ENCODE results near the gene PRKN.

GRCh38 chr6:162063666-162064065 is 663.9 kb downstream of the PRKN start:
- no peak for TF ChIP-seq POLR2A (IDR thresholded peaks at IDR 0.05)
- TF ChIP-seq, protein P1, sequence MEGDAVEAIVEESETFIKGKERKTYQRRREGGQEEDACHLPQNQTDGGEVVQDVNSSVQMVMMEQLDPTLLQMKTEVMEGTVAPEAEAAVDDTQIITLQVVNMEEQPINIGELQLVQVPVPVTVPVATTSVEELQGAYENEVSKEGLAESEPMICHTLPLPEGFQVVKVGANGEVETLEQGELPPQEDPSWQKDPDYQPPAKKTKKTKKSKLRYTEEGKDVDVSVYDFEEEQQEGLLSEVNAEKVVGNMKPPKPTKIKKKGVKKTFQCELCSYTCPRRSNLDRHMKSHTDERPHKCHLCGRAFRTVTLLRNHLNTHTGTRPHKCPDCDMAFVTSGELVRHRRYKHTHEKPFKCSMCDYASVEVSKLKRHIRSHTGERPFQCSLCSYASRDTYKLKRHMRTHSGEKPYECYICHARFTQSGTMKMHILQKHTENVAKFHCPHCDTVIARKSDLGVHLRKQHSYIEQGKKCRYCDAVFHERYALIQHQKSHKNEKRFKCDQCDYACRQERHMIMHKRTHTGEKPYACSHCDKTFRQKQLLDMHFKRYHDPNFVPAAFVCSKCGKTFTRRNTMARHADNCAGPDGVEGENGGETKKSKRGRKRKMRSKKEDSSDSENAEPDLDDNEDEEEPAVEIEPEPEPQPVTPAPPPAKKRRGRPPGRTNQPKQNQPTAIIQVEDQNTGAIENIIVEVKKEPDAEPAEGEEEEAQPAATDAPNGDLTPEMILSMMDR (IDR thresholded peaks at IDR 0.05), result no peak

All from tibial nerve (tissue), 3 donors.